Measurements from ENCODE around the gene PRPH2. TPM values are rescaled to one million over a fixed set of nuclear protein-coding genes. Genes with fewer than 3 reads are reported as not detected.

The PRPH2 gene
- total and polyA plus RNA-seq, 11 donors, result 0.23 to 2.6 (median 0.91) TPM

DNA sequence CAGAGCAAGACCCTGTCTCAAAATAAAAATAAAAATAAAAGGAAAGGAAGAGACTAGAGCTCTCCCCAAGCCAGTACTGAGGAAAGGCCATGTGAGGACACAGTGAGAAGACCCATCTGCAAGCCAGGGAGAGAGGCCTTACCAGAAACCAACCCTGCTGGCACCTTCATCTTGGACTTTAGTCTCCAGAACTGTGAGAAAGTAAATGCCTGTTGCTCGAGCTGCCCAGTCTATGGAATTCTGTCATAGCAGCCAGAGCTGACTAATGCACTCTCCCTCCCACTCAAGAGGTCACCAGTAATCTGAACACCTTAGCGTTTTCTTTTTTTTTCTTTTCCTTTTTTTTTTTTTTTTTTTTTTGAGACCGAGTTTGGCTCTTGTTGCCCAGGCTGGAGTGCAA, 7.3 kb upstream of the PRPH2 start:
- H3K4me3 ChIP-seq, result no peak overlapping the region
- WGBS, 4 donors, result 48 to 76% (median 61%) methylated on average over 2 to 3 of the region's 3 CpGs
- no peaks in the 10 kb centered on the region for H3K9me3 ChIP-seq
- no peaks in the 10 kb centered on the region for H3K36me3 ChIP-seq
- H3K27ac ChIP-seq, result no peak overlapping the region
- peaks cover 0 to 18% (median 11%) of the 10 kb centered on the region in 12 donors for H3K4me1 ChIP-seq
- TF ChIP-seq POLR2A (IDR thresholded peaks at IDR 0.05), result no peak
- TF ChIP-seq, protein P1, sequence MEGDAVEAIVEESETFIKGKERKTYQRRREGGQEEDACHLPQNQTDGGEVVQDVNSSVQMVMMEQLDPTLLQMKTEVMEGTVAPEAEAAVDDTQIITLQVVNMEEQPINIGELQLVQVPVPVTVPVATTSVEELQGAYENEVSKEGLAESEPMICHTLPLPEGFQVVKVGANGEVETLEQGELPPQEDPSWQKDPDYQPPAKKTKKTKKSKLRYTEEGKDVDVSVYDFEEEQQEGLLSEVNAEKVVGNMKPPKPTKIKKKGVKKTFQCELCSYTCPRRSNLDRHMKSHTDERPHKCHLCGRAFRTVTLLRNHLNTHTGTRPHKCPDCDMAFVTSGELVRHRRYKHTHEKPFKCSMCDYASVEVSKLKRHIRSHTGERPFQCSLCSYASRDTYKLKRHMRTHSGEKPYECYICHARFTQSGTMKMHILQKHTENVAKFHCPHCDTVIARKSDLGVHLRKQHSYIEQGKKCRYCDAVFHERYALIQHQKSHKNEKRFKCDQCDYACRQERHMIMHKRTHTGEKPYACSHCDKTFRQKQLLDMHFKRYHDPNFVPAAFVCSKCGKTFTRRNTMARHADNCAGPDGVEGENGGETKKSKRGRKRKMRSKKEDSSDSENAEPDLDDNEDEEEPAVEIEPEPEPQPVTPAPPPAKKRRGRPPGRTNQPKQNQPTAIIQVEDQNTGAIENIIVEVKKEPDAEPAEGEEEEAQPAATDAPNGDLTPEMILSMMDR (IDR thresholded peaks at IDR 0.05), result no peak
- ATAC-seq (no peak), DNase-seq (no peak)
- no peaks in the 10 kb centered on the region for H3K27me3 ChIP-seq
- intact Hi-C loops (cut with DNase I), result loop anchor here in 9 of 10 donors (5.0 to 10.0 kb wide), 5 partner anchors 37 to 148 kb away; partner anchors contain the start of gene RPL7L1 (in 7 of the 9)

DNA sequence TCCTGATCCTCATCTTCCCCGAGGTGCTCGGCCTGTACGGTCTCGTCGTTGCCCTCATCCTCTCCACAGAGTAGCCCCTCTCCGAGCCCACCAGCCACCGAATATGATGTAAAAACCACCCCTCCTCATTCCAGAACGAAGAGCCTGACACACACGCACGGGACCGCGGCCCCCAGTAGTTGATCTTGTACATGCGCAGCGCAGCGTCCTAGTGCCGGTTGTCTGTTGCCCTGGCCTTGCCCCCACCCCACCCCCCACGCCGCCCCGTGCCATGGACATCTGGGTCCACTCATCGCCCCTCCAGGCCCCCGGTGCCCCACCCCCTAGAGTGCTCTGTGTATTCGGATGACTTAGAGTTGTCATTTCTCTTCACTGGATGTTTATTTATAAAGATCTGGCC, 5.2 kb upstream of the PRPH2 start:
- no peak for TF ChIP-seq POLR2A (IDR thresholded peaks at IDR 0.05)
- TF ChIP-seq, protein P1 (IDR thresholded peaks at IDR 0.05), result no peak
- peak in 2 of 4 donors; percentile 7 to 14 for ATAC-seq
- 68 to 88% (median 76%) methylated on average over 22 of the region's 22 CpGs for WGBS, 4 donors
- H3K27ac ChIP-seq, result peak overlapping the region in 11 of 12 donors; percentile 57 to 90 (median 74)
- DNase-seq, result peak in 4 of 5 donors; percentile 11 to 33 (median 26)
- no peaks in the 10 kb centered on the region for H3K27me3 ChIP-seq
- peak overlapping the region in 11 of 12 donors; percentile 24 to 71 (median 58) for H3K4me3 ChIP-seq
- no peaks in the 10 kb centered on the region for H3K9me3 ChIP-seq
- H3K36me3 ChIP-seq, result no peaks in the 10 kb centered on the region
- intact Hi-C loops (cut with DNase I), result loop anchor here (2.0 to 10.0 kb wide), 10 partner anchors 19 to 151 kb away; partner anchors contain the start of genes RPL7L1 (in 8 of the 10) and TBCC (in 1 of the 10)
- peaks cover 0 to 18% (median 11%) of the 10 kb centered on the region in 12 donors for H3K4me1 ChIP-seq

DNA sequence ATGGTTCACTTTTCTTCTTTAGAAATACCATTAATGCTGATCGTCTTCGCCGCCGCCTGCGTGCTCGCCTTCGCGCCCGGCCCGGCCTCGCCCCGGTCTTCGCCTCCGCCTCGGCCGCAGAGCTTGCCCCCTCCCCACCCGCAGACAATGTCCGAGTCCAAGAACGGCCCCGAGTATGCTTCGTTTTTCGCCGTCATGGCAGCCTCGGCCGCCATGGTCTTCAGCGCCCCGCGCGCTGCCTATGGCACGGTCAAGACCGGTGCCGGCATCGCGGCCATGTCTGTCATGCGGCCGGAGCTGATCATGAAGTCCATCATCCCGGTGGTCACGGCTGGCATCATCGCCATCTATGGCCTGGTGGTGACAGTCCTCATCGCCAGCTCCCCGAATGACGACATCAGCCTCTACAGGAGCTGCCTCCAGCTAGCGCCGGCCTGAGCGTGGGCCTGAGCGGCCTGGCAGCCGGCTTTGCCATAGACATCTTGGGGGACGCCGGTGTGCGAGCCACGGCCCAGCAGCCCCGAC, 4.8 kb upstream of the PRPH2 start:
- Histone ChIP-seq H3K27ac (peak overlapping the region; percentile 2 to 90 (median 72)), H3K27me3 (no peaks in the 10 kb centered on the region), H3K4me3 (peak overlapping the region; percentile 18 to 71 (median 57)), H3K36me3 (no peaks in the 10 kb centered on the region), H3K4me1 (peaks cover 0 to 18% (median 11%) of the 10 kb centered on the region in 12 donors), H3K9me3 (no peaks in the 10 kb centered on the region)
- WGBS, 4 donors, result 11 to 29% (median 18%) methylated on average over 36 to 52 of the region's 52 CpGs
- ATAC-seq (peak; percentile 8 to 69 (median 55)), DNase-seq (peak; percentile 28 to 75 (median 38))
- TF ChIP-seq POLR2A (IDR thresholded peaks at IDR 0.05), result no peak
- intact Hi-C loops (cut with DNase I), result loop anchor here (2.0 to 10.0 kb wide), 10 partner anchors 20 to 152 kb away; partner anchors contain the start of genes RPL7L1 (in 8 of the 10) and TBCC (in 1 of the 10)

DNA sequence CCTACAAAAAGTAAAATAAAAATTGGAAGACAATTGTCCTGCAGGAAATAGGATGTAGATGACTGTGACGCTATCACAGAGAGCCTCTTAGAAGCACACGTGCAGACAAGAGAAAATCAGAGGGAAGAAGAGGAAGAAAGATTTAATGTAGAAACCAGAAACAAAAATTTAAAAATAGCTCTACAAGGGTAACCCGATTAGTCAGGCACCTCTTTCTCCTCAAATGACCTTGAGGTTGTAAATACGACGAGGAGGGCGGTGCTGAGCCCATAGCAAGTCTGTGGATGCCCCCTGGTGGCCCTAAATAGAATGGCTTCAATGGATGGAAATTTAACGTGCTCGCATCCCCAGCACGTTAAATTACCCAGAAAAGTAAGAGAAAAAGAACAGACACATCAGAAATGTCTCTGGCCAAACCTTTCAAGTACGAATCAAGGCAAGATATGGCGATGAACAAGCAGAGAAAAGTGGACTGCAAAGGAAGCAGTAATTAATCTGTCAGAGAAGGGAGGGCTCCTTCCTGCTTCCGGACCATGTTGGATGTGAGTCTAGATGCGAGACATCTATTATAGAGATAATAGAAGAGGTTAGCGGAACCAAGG, 4.2 kb upstream of the PRPH2 start:
- peaks cover 0 to 18% (median 11%) of the 10 kb centered on the region in 12 donors for H3K4me1 ChIP-seq
- ATAC-seq (peak; percentile 88 to 95 (median 94)), DNase-seq (peak; percentile 71 to 86 (median 78))
- H3K4me3 ChIP-seq, result peak overlapping the region; percentile 18 to 71 (median 57)
- H3K27me3 ChIP-seq, result no peaks in the 10 kb centered on the region
- peak overlapping the region; percentile 2 to 90 (median 72) for H3K27ac ChIP-seq
- no peaks in the 10 kb centered on the region for H3K36me3 ChIP-seq
- peak in 1 of 2 donors; percentile 15 for TF ChIP-seq POLR2A (IDR thresholded peaks at IDR 0.05)
- TF ChIP-seq, protein P1 (IDR thresholded peaks at IDR 0.05), result peak; percentile 91 to 99 (median 96)
- intact Hi-C loops (cut with DNase I), result loop anchor here (1.0 to 10.0 kb wide), 11 partner anchors 20 to 152 kb away; partner anchors contain the start of genes RPL7L1 (in 8 of the 10) and TBCC (in 1 of the 10)
- 1 to 4% (median 1%) methylated on average over 14 of the region's 14 CpGs for WGBS, 4 donors
- H3K9me3 ChIP-seq, result no peaks in the 10 kb centered on the region

Measured in heart left ventricle (tissue), 16 donors.